ENCODE results near the gene LINS1. TPM values are rescaled to one million over a fixed set of nuclear protein-coding genes. Genes with fewer than 3 reads are reported as not detected.

Gene LINS1
- total RNA-seq, 1 experiment from 2014 or later = 13.6 TPM

GRCh38 chr15:100633763-100634075, 31.7 kb upstream of the LINS1 start:
- BruUV-seq (replicated peaks) = no TSS peak
- Histone ChIP-seq H3K36me3 (ENCODE audit: control insufficient read depth, insufficient read depth, low read length) (0 out of 2 replicates have a peak, but pooled peaks cover 4% of the 10 kb centered on the region), H3K4me1 (ENCODE audit: control insufficient read depth, insufficient read depth, low read length) (peaks cover 12% of the 10 kb centered on the region), H3K27ac (ENCODE audit: low read length) (no peak overlapping the region), H3K9me3 (ENCODE audit: control insufficient read depth, insufficient read depth, low read depth, low read length) (no peaks in the 10 kb centered on the region), H3K4me3 (ENCODE audit: low read depth in 2 of 2, low read length in 2 of 2) (no peak overlapping the region), H3K27me3 (ENCODE audit: control insufficient read depth, insufficient read depth, low read length) (no peaks in the 10 kb centered on the region)
- DNase-seq (ENCODE audit: low read depth, low spot score) (no peak), ATAC-seq (no peak)
- TF ChIP-seq SIN3A (IDR thresholded peaks at IDR 0.05; ENCODE audit: borderline replicate concordance, insufficient read depth, low read depth, low read length) = no peak
- no peak for TF ChIP-seq POLR2AphosphoS5 (IDR thresholded peaks at IDR 0.05; ENCODE audit: low read depth, low read length)
- TF ChIP-seq REST (IDR thresholded peaks at IDR 0.05; ENCODE audit: insufficient read depth in 1 of 2, low read depth in 2 of 2, low read length in 1 of 2) = no peak
- no peak for TF ChIP-seq CTCF (IDR thresholded peaks at IDR 0.05)
- no peak for TF ChIP-seq TCF7L2 (IDR thresholded peaks at IDR 0.05; ENCODE audit: low read depth, low read length)
- ChIA-PET POLR2A (no interaction called here), CTCF (no interaction called here)
- intact Hi-C loops (cut with micrococcal nuclease; ENCODE audit: unreplicated experiment) (no loop called here), in situ Hi-C loops (cut with HindIII; ENCODE audit: low pct_unique_long_range_greater_than_20kb, low sequenced_read_pairs) (no loop called here)

- Histone ChIP-seq H3K4me3 (ENCODE audit: low read depth in 2 of 2, low read length in 2 of 2) (no peak overlapping the region), H3K27me3 (ENCODE audit: control insufficient read depth, insufficient read depth, low read length) (no peaks in the 10 kb centered on the region), H3K36me3 (ENCODE audit: control insufficient read depth, insufficient read depth, low read length) (peaks cover 6% of the 10 kb centered on the region; the same call in 1 of the 2 replicates), H3K4me1 (ENCODE audit: control insufficient read depth, insufficient read depth, low read length) (peaks cover 10% of the 10 kb centered on the region), H3K9me3 (ENCODE audit: control insufficient read depth, insufficient read depth, low read depth, low read length) (no peaks in the 10 kb centered on the region), H3K27ac (ENCODE audit: low read length) (no peak overlapping the region)
- DNase-seq (ENCODE audit: low read depth, low spot score) (no peak), ATAC-seq (no peak; the same call in 1 of the 2 replicates)
- no TSS peak for BruUV-seq (replicated peaks)
- POLR2A ChIA-PET = no interaction called here
- TF ChIP-seq TCF7L2 (IDR thresholded peaks at IDR 0.05; ENCODE audit: low read depth, low read length) = no peak
- no peak for TF ChIP-seq CTCF (IDR thresholded peaks at IDR 0.05)
- TF ChIP-seq SIN3A (IDR thresholded peaks at IDR 0.05; ENCODE audit: borderline replicate concordance, insufficient read depth, low read depth, low read length) = no peak
- no peak for TF ChIP-seq POLR2AphosphoS5 (IDR thresholded peaks at IDR 0.05; ENCODE audit: low read depth, low read length)
- no peak for TF ChIP-seq REST (IDR thresholded peaks at IDR 0.05; ENCODE audit: insufficient read depth in 1 of 2, low read depth in 2 of 2, low read length in 1 of 2)
- in situ Hi-C loops (cut with HindIII; ENCODE audit: low pct_unique_long_range_greater_than_20kb, low sequenced_read_pairs) (no loop called here), intact Hi-C loops (cut with micrococcal nuclease; ENCODE audit: unreplicated experiment) (no loop called here)
- CTCF ChIA-PET = no interaction called here
Observed at GRCh38 chr15:100631831-100632230, 29.8 kb upstream of the LINS1 start.
